ENCODE results near the gene OTOG.

GRCh38 chr11:17563961-17564686 lies 17.1 kb downstream of the OTOG start:
- no peak for TF ChIP-seq CTCF (tag by site-specific recombination; IDR thresholded peaks at IDR 0.05)
- no peak for TF ChIP-seq ZNF654 (tag by site-specific recombination; IDR thresholded peaks at IDR 0.05; ENCODE audit: low read depth)
- TF ChIP-seq ZBTB7A (tag by site-specific recombination; IDR thresholded peaks at IDR 0.05; ENCODE audit: low read depth): no peak
- TF ChIP-seq ZBTB26 (tag by site-specific recombination; optimal IDR thresholded peaks at IDR 0.05): no peak
- no peak for TF ChIP-seq ZNF610 (tag by site-specific recombination; IDR thresholded peaks at IDR 0.05; ENCODE audit: borderline replicate concordance)
- TF ChIP-seq ZNF747 (tag by site-specific recombination; IDR thresholded peaks at IDR 0.05): no peak
- TF ChIP-seq ZNF146 (tag by site-specific recombination; IDR thresholded peaks at IDR 0.05): no peak
- TF ChIP-seq ZNF280D (tag by site-specific recombination; IDR thresholded peaks at IDR 0.05): no peak
- no peak for TF ChIP-seq ZSCAN4 (tag by site-specific recombination; IDR thresholded peaks at IDR 0.05)
- TF ChIP-seq ZNF426 (tag by site-specific recombination; IDR thresholded peaks at IDR 0.05): no peak

All from HEK293 (cell line).